HG02981 (cell line): ENCODE data around the gene CDC42BPG.
"Not testable (repeated sequence)": the region's sequence is repeated elsewhere in the genome, so short reads cannot be mapped to it uniquely, and the experiment has no call there.

Experiments
- ATAC-seq: cut with Tn5 transposase; IDR thresholded peaks from one replicate; pipeline ENCODE4 v1.9.1; 2021; ENCODE audit warnings: mild to moderate bottlenecking, moderate library complexity; ENCODE audit not compliant: unreplicated experiment

Gene CDC42BPG

GRCh38 chr11:64834723-64835615, 9.5 kb downstream of the CDC42BPG start:
- ATAC-seq, result no peak

- ATAC-seq, result no peak
Measured at GRCh38 chr11:64834031-64834722, 10.3 kb downstream of the CDC42BPG start.

GRCh38 chr11:64833509-64833908, 10.9 kb downstream of the CDC42BPG start:
- no peak for ATAC-seq

- no peak for ATAC-seq
Measured at GRCh38 chr11:64833198-64833502, 11.3 kb downstream of the CDC42BPG start.

GRCh38 chr11:64832467-64833197, 11.8 kb downstream of the CDC42BPG start:
- no peak for ATAC-seq

- no peak for ATAC-seq
Measured at GRCh38 chr11:64831411-64831891, 13.0 kb downstream of the CDC42BPG start.

- no peak for ATAC-seq
Measured at GRCh38 chr11:64829536-64830251, 14.8 kb downstream of the CDC42BPG start.

- no peak for ATAC-seq
Measured at GRCh38 chr11:64827451-64827839, 17.0 kb downstream of the CDC42BPG start.

- ATAC-seq, result no peak
Measured at GRCh38 chr11:64826578-64827450, 17.6 kb downstream of the CDC42BPG start.

GRCh38 chr11:64826062-64826461, 18.4 kb downstream of the CDC42BPG start:
- ATAC-seq, result no peak

- no peak for ATAC-seq
Measured at GRCh38 chr11:64823568-64824119, 20.8 kb downstream of the CDC42BPG start.

GRCh38 chr11:64817476-64817875, 27.0 kb downstream of the CDC42BPG start:
- ATAC-seq, result no peak

- ATAC-seq, result not testable (repeated sequence)
Measured at GRCh38 chr11:64815433-64815832, 29.0 kb downstream of the CDC42BPG start.

GRCh38 chr11:64814712-64815187, 29.7 kb downstream of the CDC42BPG start:
- peak; percentile 60 for ATAC-seq

GRCh38 chr11:64813826-64814225, 30.6 kb downstream of the CDC42BPG start:
- ATAC-seq, result no peak

GRCh38 chr11:64810891-64811272, 33.6 kb downstream of the CDC42BPG start:
- peak; percentile 4 for ATAC-seq

GRCh38 chr11:64810271-64810890, 34.1 kb downstream of the CDC42BPG start, which contains the start of gene MEN1:
MEN1 (minus strand) TSS chr11:64810551; CDS start chr11:64810109, 442 bp downstream.
- peak; percentile 47 for ATAC-seq

- no peak for ATAC-seq
Measured at GRCh38 chr11:64809781-64810241, 34.6 kb downstream of the CDC42BPG start.

GRCh38 chr11:64805481-64805880, 39.0 kb downstream of the CDC42BPG start:
- no peak for ATAC-seq
